AG10803 (cell line): ENCODE measurements around the gene ZNF607.
"Not testable (repeated sequence)": the region's sequence is repeated elsewhere in the genome, so short reads cannot be mapped to it uniquely, and the experiment has no call there.

ENCODE experiments used
- DNase-seq: peaks from one replicate; pipeline ENCODE4 v3.0.0; 2010; ENCODE audit warnings: low read depth
- H3K4me3 ChIP-seq: 2 replicates; pipeline ENCODE4 v1.5.1; 2011; ENCODE audit warnings: mild to moderate bottlenecking, low read length, control low read depth
- TF ChIP-seq, protein P1 (sequence below): conservative IDR thresholded peaks from 2 replicates; pipeline ENCODE4 v1.5.1; 2011; ENCODE audit warnings: mild to moderate bottlenecking, low read length, control low read depth, inconsistent platforms

Gene ZNF607

DNA sequence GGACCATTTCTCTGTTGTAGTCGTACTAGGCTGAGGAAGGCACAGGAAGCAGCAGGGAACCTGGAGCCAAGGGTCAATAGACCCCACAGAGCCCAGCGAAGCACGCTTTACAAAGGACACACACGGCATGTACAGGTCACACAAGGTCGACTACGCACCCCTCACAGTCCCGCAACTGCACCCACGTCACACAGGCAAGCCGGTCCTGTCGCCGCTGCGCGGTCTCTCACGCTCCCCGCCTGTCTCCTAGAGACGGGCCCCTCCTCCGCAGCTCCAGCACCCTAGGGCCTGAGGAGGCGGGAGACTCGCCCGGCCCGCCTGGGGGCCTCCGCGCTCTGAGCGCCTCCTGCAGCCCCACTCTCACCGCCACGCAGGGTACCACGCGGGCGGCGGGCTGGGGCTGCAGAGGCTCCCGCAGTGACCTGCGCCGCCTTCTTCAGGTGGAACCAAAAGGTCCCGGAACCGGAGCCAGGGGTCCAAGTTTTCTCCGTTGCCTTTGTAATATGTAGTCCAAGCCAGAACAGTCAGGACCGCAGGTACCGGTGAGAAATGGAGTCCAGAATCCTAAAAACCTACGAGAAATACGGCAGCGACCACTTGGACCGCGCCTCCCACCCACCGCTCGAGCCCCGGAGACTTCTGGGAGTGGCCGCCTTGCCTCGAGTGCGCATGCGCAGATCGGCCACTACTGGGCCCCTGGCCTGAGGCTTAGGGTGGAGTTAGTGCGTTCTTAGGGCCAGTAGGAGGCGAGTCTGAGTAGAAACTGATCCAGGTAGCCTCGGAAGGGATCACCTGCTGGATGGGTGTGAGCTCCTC, at the start of gene ZNF607:
ZNF607 (minus strand) TSS at position 651 of the 816 bp plus-strand sequence. CDS start 8,143 bp downstream, outside the sequence.
- peak; percentile 83 for DNase-seq
- H3K4me3 ChIP-seq: peak within 1 kb of the TSS; percentile 83
- TF ChIP-seq, protein P1, sequence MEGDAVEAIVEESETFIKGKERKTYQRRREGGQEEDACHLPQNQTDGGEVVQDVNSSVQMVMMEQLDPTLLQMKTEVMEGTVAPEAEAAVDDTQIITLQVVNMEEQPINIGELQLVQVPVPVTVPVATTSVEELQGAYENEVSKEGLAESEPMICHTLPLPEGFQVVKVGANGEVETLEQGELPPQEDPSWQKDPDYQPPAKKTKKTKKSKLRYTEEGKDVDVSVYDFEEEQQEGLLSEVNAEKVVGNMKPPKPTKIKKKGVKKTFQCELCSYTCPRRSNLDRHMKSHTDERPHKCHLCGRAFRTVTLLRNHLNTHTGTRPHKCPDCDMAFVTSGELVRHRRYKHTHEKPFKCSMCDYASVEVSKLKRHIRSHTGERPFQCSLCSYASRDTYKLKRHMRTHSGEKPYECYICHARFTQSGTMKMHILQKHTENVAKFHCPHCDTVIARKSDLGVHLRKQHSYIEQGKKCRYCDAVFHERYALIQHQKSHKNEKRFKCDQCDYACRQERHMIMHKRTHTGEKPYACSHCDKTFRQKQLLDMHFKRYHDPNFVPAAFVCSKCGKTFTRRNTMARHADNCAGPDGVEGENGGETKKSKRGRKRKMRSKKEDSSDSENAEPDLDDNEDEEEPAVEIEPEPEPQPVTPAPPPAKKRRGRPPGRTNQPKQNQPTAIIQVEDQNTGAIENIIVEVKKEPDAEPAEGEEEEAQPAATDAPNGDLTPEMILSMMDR: peak; percentile 75

DNA sequence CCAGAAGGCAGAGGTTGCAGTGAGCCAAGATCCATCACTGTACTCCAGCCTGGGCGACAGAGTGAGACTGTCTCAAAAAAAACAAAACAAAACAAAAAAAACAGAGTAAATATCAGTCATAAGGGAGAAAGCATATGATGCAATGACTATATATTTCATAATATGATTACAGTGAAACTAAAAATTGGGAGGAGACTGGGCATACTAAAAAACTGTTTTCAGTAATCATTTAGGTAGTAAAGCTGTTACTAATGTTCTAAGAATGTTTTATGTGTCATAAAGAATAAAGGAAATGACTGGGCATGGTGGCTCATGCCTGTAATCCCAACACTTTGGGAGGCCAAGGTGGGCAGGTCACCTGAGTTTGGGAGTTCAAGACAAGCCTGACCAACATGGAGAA, 43.9 kb upstream of the ZNF607 start:
- no peak overlapping the region for H3K4me3 ChIP-seq
- TF ChIP-seq, protein P1: no peak
- peak; percentile 8 for DNase-seq

DNA sequence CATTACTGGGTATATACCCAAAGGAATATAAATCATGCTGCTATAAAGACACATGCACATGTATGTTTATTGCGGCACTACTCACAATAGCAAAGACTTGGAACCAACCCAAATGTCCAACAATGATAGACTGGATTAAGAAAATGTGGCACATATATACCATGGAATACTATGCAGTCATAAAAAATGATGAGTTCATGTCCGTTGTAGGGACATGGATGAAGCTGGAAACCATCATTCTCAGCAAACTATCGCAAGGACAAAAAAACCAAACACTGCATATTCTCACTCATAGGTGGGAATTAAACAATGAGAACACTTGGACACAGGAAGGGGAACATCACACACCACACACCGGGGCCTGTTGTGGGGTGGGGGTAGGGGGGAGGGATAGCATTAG, 38.1 kb upstream of the ZNF607 start:
- H3K4me3 ChIP-seq, DNase-seq: not testable (repeated sequence)

DNA sequence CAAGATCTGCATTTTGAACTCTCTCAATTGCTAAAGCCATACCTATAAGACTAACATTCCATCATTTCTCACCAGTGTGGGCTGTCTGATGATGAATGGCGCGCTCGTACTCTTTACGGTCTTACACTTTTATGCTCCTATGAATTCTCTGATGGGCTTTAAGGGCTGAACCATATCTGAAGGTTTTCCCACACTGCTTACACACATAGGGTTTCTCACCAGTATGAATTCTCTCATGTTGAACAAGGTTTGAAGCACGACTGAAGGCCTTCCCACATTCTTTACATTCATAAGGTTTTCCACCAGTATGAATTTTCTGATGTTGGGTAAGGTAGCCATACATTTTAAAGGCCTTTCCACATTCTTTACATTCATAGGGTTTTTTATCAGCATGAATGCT, 18.8 kb upstream of the ZNF607 start:
- no peak overlapping the region for H3K4me3 ChIP-seq
- no peak for DNase-seq
- TF ChIP-seq, protein P1: no peak

DNA sequence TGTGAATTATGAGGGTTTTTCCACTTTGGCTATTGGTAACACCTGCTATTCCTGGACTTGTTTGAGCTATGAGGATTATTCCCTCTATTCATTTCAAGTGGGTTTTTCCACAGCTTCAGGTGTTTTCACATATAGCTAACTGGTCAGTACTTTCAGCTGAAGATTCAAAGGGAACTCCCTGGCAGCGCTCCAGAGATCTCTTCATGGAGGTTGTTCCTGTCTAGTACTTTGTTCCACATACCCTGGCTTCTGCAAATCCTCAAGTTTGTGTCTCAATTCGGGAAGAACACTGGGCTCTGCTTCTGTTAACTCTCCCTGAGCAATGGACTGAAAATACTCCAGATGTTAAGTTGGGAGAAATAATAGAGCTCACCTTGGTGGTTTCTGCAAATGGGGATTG, 5.6 kb upstream of the ZNF607 start:
- no peak for DNase-seq
- no peak overlapping the region for H3K4me3 ChIP-seq
- TF ChIP-seq, protein P1: no peak

DNA sequence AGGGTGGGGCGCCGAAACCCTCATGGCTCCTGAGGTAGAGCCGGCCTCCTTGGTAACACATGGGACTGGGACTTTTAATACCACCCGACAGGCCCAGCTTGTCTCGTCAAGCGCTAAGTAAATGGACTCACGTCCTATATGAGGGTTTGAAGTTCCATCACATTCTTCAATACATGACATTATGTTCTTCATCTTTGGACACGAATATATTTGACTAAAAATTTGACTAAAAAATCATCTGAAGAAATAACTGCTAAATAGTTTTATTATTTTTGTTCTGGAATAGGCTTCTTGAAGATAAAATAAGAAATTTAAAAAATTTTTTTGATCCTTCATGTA, 335 bp upstream of the ZNF607 start:
- peak overlapping the region; percentile 83 for H3K4me3 ChIP-seq
- DNase-seq: no peak
- TF ChIP-seq, protein P1: no peak

DNA sequence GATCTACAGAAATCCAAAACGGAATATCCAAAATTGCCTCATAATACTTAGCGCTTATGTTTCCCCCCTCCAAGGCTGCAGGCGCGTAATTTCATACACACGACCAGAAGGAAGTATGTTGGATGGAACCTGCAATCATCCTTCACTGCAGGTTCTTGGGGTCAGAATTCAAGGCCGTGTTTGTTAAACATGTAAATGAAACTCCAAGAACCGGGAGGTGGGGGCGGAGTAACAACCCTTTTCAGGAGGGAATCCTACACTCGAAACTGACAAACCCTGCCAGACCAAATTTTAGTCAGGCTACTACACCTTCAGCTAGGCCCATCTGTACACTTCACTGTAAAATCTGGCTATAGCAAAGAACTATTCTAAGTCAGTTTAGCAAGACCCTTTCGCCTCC, 1.3 kb downstream of the ZNF607 start:
- TF ChIP-seq, protein P1: no peak
- H3K4me3 ChIP-seq: peak overlapping the region; percentile 83
- DNase-seq: no peak
